Stimulated activated naive CD8-positive, alpha-beta T cell treated with anti-CD3 and anti-CD28 coated beads, Interleukin-15, Interleukin-2, amounts not matched to agents 100 ng/mL and 50 ng/mL, for 24 hours (primary cell): ENCODE data around the gene RHPN2.
"Not testable (repeated sequence)": the region's sequence is repeated elsewhere in the genome, so short reads cannot be mapped to it uniquely, and the experiment has no call there.

Experiments used
- H3K27ac Mint-ChIP-seq: one replicate; pipeline ENCODE4 v1.8.0; 2021; ENCODE audit warnings: mild to moderate bottlenecking, mixed read lengths
- H3K27me3 Mint-ChIP-seq: one replicate; pipeline ENCODE4 v1.8.0; 2021; ENCODE audit warnings: mixed read lengths
- H3K36me3 Mint-ChIP-seq: one replicate; pipeline ENCODE4 v1.8.0; 2021; ENCODE audit warnings: low read depth, mixed read lengths
- H3K4me1 Mint-ChIP-seq: one replicate; pipeline ENCODE4 v1.8.0; 2021; ENCODE audit warnings: low read depth, mixed read lengths
- H3K4me3 Mint-ChIP-seq: one replicate; pipeline ENCODE4 v1.8.0; 2021; ENCODE audit warnings: mild to moderate bottlenecking, mixed read lengths
- H3K9me3 Mint-ChIP-seq: one replicate; pipeline ENCODE4 v1.8.0; 2021; ENCODE audit warnings: mixed read lengths

The RHPN2 gene

DNA sequence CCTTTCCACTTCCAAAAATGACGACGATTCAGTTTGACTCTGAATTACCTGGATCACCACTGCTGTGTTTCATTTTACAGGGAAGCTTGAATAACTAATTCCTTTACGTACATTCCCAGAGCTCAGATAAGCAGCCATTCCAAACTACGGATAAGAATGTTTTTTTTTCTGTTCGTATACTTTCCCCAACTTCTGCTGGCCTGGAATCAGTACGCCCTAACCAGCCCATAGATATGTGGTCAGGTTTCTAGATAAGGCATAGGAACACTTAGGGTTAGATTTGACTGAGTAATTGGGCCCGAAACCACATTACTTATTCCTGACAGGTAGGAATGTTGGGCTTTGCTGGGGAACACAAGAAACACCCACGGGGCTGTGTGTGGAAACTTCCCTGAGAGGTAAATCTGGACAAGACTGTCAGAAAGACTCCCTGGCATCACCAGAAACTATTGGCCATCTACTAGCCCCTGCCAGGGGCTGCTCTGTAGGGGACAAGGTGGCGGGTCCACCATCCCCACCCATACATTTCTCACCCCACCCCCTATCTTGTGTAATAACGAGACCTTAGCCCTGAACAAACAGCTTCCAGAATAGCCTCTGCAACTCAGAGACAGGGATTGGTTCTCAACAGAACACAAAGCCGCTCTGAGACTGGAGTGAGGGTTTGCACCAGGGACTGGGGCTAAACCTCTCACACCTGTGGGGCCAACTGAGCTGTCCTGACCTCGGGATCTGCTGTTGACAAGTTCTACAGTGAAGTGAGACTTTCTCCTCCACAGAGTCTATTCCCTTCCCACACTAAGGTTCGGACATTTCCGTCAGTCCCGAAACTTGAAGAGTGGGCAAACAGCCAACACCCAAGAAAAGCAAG is 15.6 kb downstream of the RHPN2 start:
- Mint-ChIP-seq H3K4me3 (no peak overlapping the region), H3K27ac (no peak overlapping the region), H3K4me1 (no peaks in the 10 kb centered on the region), H3K36me3 (no peaks in the 10 kb centered on the region), H3K27me3 (no peaks in the 10 kb centered on the region), H3K9me3 (no peaks in the 10 kb centered on the region)

DNA sequence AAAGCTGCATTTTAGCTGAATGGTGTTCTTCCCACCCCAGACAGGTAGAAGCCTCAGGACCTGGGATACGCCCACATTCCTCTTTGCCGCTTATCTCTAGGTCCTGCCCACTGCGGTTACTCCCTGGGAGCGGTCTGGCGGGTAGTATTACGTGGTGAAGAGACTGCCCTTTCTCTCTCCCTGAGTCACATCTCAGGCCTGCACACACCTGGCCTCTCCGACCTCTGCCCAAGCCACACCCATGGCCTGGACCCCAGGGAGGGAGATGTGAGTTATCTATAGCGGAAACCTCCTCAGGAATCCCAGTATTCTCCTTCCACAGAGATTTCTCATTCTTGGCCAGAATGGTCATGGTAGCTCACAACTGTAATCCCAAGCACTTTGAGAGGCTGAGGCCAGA is 17.3 kb downstream of the RHPN2 start:
- Mint-ChIP-seq H3K9me3 (no peaks in the 10 kb centered on the region), H3K36me3 (no peaks in the 10 kb centered on the region), H3K27ac (no peak overlapping the region), H3K27me3 (no peaks in the 10 kb centered on the region), H3K4me1 (no peaks in the 10 kb centered on the region), H3K4me3 (no peak overlapping the region)

GRCh38 chr19:33041828-33042160 is 22.9 kb downstream of the RHPN2 start:
- not testable (repeated sequence) for H3K9me3 Mint-ChIP-seq, H3K4me1 Mint-ChIP-seq, H3K27ac Mint-ChIP-seq, H3K4me3 Mint-ChIP-seq, H3K36me3 Mint-ChIP-seq, H3K27me3 Mint-ChIP-seq

GRCh38 chr19:33040994-33041827 is 23.5 kb downstream of the RHPN2 start:
- H3K36me3 Mint-ChIP-seq = no peaks in the 10 kb centered on the region
- no peaks in the 10 kb centered on the region for H3K9me3 Mint-ChIP-seq
- H3K4me3 Mint-ChIP-seq = no peak overlapping the region
- H3K27me3 Mint-ChIP-seq = no peaks in the 10 kb centered on the region
- no peak overlapping the region for H3K27ac Mint-ChIP-seq
- H3K4me1 Mint-ChIP-seq = peaks cover 8% of the 10 kb centered on the region

DNA sequence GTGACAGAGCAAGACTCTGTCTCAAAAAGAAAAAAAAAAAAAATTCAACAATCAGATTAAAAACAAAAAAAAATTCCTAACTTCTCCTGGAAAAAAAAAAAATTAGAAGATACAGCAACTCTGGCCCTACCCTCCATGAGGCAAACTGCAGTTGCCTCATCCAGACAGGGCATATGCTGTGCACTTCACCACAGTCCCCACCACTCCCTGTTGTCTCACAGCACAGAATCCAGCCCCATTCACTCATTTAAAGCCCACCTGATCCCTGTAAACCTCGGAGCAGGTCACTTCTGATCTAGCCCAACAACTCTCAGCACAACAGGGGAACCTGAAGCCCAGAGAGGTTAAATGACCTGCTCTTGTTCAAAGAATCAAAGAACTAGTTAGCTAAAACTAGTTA is 24.9 kb downstream of the RHPN2 start:
- no peaks in the 10 kb centered on the region for H3K27me3 Mint-ChIP-seq
- no peak overlapping the region for H3K4me3 Mint-ChIP-seq
- H3K9me3 Mint-ChIP-seq = no peaks in the 10 kb centered on the region
- no peaks in the 10 kb centered on the region for H3K36me3 Mint-ChIP-seq
- H3K4me1 Mint-ChIP-seq = peaks cover 8% of the 10 kb centered on the region
- H3K27ac Mint-ChIP-seq = no peak overlapping the region

GRCh38 chr19:33039108-33039599 is 25.5 kb downstream of the RHPN2 start:
- H3K4me3 Mint-ChIP-seq = no peak overlapping the region

DNA sequence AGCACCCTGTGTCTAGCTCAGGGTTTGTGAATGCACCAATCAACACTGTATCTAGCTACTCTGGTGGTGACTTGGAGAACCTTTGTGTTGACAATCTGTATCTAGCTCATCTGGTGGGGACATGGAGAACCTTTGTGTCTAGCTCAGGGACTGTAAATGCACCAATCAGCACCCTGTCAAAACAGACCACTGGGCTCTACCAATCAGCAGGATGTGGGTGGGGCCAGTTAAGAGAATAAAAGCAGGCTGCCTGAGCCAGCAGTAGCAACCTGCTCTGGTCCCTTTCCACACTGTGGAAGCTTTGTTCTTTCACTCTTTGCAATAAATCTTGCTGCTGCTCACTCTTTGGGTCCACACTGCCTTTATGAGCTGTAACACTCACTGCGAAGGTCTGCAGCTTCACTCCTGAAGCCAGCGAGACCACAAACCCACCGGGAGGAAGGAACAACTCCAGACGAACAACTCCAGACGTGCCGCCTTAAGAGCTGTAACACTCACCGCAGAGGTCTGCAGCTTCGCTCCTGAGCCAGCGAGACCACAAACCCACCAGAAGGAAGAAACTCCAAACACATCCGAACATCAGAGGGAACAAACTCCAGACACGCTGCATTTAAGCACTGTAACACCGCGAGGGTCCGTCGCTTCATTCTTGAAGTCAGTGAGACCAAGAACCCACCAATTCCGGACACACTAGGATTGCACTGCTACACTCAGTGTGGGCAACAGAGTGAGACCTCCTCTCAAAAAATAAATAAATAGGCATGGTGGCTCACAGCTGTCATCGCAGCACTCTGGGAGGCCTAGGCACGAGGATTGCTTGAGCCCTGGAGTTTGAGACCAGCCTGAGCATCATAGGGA is 27.3 kb downstream of the RHPN2 start:
- H3K9me3 Mint-ChIP-seq, H3K27me3 Mint-ChIP-seq, H3K4me1 Mint-ChIP-seq, H3K36me3 Mint-ChIP-seq: not testable (repeated sequence)
- peak overlapping the region; percentile 71 for H3K4me3 Mint-ChIP-seq
- H3K27ac Mint-ChIP-seq = peak overlapping the region; percentile 77

More at GRCh38 chr19:33039108-33039599, 25.5 kb downstream of the RHPN2 start:
- Mint-ChIP-seq H3K9me3 (no peaks in the 10 kb centered on the region), H3K27ac (no peak overlapping the region), H3K36me3 (no peaks in the 10 kb centered on the region), H3K4me1 (peaks cover 8% of the 10 kb centered on the region), H3K27me3 (no peaks in the 10 kb centered on the region)

GRCh38 chr19:33036370-33037167 is 28.1 kb downstream of the RHPN2 start:
- not testable (repeated sequence) for H3K4me1 Mint-ChIP-seq, H3K27me3 Mint-ChIP-seq, H3K36me3 Mint-ChIP-seq, H3K9me3 Mint-ChIP-seq
- Mint-ChIP-seq H3K4me3 (peak overlapping the region; percentile 71), H3K27ac (peak overlapping the region; percentile 77)

DNA sequence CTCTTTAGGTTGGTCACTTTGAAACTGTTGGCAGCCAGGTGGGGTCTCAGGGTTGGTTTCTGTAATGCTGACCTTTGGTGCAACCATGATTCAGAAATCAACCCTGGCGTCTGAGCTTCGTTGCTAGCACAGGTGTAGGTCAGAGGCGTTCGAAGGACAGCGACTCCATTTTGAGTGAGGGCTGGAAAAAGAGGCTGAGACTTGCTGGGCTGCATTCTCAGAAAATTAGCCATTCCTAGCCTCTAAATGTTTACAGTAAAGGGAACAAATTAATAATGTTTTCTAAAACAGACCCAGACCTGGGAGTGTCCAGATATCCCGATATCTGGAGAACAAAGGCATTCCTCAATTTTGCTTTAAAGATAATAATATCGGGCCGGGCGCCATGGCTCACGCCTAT is 29.2 kb downstream of the RHPN2 start:
- H3K9me3 Mint-ChIP-seq = no peaks in the 10 kb centered on the region
- peaks cover 8% of the 10 kb centered on the region for H3K4me1 Mint-ChIP-seq
- H3K4me3 Mint-ChIP-seq = no peak overlapping the region
- H3K36me3 Mint-ChIP-seq = no peaks in the 10 kb centered on the region
- H3K27ac Mint-ChIP-seq = no peak overlapping the region
- H3K27me3 Mint-ChIP-seq = no peaks in the 10 kb centered on the region

- Mint-ChIP-seq H3K4me1 (peaks cover 4% of the 10 kb centered on the region), H3K36me3 (peaks cover 4% of the 10 kb centered on the region), H3K9me3 (peaks cover 4% of the 10 kb centered on the region), H3K27ac (no peak overlapping the region), H3K27me3 (no peaks in the 10 kb centered on the region), H3K4me3 (no peak overlapping the region)
Measured at GRCh38 chr19:33032218-33032781, 32.4 kb downstream of the RHPN2 start.

DNA sequence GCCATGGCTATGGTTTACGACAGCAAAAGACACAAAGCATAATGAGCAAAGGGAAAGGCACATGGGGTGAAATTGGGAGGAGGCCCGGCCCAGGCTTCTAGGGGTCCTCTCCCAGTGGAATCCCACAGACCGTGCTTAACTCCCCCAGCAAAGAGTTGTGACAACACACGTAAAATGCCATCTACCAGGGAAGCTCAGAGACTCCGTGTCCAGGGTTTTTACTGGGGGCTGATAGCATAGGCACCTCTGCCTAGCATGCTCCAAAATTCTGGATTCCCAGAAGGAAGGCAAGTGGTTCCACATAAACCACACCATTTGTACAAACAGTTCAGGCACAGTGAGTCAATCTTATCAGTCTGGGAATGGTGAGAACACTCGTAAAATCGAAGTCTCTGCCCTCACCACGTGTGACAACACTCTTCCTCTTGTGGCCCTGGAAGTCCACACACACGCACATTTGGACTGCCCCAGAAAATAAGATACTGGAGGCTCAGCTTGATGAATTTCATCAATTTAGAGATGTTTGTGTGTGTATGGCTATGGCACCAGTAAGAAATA is 34.9 kb downstream of the RHPN2 start:
- Mint-ChIP-seq H3K4me3 (no peak overlapping the region), H3K27ac (no peak overlapping the region), H3K9me3 (peaks cover 4% of the 10 kb centered on the region), H3K36me3 (peaks cover 10% of the 10 kb centered on the region), H3K4me1 (no peaks in the 10 kb centered on the region), H3K27me3 (no peaks in the 10 kb centered on the region)

DNA sequence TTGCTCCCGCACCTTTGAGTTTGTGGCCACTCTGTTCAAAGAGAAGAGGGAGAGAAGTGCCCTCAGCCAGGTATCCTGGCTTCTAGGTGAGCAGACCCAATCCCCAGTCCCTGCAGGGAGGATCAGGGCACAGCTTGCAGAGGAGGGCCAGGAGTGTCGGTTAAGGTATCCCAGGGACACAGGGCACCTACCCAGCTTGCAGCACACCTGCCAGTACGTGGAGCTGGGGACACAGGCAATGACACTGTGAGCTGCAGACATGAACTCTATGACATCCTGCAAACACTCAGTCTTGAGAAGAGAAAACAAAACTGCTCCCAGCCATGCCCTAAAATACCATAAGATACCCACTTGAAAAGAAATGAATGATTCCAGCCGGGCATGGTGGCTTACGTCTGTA is 38.1 kb downstream of the RHPN2 start:
- not testable (repeated sequence) for H3K4me3 Mint-ChIP-seq, H3K4me1 Mint-ChIP-seq, H3K36me3 Mint-ChIP-seq, H3K27ac Mint-ChIP-seq, H3K27me3 Mint-ChIP-seq, H3K9me3 Mint-ChIP-seq

DNA sequence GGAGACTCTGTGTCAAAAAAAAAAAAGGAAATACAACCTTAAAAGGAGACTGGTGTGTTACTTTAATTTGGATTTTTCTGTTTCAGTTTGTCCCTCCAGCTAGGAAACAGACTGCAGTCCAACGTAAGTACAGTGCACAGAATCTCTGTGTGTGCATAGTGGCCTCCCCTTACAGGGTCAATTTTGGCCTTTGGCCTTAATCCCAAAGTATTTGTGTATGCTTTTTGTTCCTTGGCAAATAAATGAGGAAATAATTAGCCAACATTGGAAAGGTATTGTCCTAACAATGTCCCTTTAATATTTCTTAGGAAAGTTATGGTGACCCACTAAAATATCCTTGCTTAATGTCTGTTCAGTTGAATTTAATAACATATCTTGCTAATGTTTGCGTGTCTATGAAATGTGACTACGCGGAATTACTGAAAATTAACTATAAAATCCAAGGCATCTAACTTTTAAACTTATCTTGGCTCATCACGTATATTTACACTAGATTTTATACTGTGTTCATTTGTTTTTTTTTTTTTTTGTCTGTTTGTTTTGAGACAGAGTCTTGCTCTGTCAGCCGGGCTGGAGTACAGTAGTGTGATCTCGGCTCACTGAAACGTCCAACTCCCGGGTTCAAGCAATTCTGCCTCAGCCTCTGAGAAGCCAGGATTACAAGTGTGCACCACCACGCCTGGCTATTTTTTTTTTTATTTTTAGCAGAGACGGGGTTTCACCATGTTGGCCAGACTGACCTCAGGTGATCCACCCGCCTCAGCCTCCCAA is 39.0 kb downstream of the RHPN2 start:
- H3K27ac Mint-ChIP-seq, H3K4me1 Mint-ChIP-seq, H3K36me3 Mint-ChIP-seq, H3K4me3 Mint-ChIP-seq, H3K27me3 Mint-ChIP-seq, H3K9me3 Mint-ChIP-seq: not testable (repeated sequence)
